GM20000 (cell line): Measurements from ENCODE around the gene HSPA4.

Experiments
- DNase-seq: peaks from one replicate; pipeline ENCODE4 v3.0.0; 2012; ENCODE audit warnings: low spot score
- TF ChIP-seq, protein P1 (sequence below): IDR thresholded peaks from 2 replicates; pipeline ENCODE4 v1.5.1; 2012; ENCODE audit warnings: mild to moderate bottlenecking, control low read depth; ENCODE audit errors: extremely low read depth, missing control alignments

Gene HSPA4

DNA sequence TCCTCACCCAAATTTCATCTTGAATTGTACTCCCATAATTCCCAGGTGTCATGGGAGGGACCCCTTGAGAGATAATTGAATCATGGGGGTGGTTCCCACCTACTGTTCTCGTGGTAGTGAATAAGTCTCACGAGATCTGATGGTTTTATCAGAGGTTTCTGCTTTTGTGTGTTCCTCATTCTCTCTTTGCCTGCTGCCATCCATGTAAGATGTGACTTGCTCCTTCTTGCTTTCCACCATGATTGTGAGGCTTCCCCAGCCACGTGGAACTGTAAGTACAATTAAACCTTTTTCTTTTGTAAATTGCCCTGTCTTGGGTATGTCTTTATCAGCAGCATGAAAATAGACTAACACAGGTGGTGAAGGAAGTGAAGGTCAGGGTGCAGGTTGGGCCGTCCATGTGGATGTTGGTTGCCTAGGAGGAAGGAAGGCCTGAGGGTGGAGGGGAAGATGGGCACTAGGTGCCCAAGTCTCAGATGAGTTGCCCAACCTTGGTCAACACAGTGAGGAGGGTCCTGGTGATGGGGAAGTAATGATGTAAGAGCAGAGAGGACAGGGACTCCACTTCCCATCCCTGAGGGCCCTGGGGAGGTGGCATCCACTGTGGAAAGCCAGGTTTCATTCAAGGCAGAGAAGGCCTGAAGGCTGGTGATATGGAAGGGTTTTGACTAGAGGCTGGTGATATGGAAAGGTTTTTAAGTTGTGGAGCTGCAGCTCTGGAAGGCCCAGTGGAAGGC is 92.6 kb downstream of the HSPA4 start:
- DNase-seq: no peak
- TF ChIP-seq, protein P1, sequence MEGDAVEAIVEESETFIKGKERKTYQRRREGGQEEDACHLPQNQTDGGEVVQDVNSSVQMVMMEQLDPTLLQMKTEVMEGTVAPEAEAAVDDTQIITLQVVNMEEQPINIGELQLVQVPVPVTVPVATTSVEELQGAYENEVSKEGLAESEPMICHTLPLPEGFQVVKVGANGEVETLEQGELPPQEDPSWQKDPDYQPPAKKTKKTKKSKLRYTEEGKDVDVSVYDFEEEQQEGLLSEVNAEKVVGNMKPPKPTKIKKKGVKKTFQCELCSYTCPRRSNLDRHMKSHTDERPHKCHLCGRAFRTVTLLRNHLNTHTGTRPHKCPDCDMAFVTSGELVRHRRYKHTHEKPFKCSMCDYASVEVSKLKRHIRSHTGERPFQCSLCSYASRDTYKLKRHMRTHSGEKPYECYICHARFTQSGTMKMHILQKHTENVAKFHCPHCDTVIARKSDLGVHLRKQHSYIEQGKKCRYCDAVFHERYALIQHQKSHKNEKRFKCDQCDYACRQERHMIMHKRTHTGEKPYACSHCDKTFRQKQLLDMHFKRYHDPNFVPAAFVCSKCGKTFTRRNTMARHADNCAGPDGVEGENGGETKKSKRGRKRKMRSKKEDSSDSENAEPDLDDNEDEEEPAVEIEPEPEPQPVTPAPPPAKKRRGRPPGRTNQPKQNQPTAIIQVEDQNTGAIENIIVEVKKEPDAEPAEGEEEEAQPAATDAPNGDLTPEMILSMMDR: no peak

DNA sequence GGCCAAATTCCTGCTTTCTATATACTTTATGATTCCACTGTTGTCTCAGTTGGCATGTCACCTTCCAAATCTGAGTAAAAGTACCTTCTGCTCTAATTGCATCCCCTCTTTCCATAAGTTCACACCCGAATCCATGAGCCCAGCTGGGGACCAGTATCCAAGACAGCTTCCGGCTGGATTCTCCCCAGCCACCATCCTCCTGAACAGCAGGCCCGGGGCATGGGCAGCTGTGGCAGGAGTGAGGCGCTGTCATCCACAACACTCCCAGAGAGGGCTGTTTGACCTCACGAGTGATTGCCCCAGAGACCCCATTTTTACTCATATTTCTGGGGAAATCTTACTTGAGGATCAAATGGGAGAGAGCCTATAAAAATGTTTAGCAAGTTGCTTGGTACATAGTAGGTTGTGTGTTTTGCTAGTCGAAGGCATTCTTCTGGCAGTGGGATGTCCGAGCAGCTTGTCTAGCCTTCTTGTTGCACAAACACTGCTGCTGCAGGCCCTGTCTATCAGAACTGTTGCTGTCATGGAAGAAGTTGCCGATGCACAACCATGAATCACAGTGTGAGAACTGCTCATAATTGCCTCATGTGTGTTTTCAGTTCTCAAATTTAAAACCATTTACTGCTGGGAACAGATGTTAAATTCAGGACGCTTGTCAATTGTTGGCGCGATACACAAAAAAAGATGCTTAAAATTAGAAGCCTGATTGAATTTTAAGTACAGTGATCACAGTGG is 93.8 kb downstream of the HSPA4 start:
- no peak for DNase-seq
- TF ChIP-seq, protein P1: no peak

DNA sequence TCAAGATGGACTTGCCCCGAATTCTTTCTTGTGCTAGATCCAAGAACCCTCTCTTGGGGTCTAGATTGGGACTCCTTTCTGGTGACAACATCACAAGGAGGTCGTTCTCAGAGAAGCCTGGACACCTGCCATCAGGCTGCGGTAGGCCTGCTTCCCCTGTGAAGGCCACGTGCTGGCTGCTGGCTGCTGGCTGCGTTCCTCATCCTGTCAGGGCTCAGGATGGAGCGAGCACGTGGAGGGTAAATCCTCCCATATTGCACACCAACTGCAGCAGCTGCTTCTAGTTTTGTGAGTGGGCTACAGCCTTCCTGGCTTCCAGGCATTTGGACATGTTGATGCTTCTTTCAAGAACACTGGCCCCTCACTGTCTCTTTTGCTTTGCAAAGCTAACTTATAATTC is 95.6 kb downstream of the HSPA4 start:
- no peak for DNase-seq
- TF ChIP-seq, protein P1: no peak

DNA sequence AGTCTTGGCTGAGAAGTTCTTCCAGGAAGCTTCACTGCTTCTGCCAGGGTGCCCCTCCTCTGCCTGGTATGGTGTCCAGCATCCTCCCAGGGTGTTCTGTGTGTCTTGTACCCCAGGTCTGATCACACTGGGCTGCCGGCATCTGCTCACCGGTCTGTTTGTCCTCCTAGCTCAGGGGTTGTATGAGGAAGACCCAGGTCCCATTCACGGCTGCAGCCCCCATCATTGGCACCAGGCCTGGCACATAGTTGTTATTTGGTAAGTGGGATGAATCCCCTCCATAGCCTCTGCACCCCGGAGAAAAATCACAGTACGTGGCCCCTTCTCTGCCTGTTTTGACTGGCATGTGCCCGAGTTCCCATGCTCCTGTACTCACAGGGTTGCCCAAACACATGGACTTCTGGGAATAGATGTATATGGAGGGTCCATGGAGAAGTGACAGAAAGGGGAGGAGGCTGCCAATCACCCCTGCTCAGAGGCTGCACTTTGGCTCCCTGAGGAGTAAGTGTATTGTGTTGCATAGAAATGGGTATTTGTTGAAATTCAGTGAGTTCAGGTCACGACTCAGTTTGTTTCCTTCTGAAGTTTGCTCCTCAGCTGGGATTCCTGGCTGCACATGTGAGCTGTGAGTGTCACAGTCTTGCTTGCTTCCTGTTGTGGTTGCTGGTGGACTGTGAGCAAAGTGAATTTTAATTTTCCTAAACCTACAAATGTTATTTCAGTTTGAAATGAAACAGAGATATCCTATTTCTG is 96.2 kb downstream of the HSPA4 start:
- no peak for DNase-seq
- TF ChIP-seq, protein P1: no peak

DNA sequence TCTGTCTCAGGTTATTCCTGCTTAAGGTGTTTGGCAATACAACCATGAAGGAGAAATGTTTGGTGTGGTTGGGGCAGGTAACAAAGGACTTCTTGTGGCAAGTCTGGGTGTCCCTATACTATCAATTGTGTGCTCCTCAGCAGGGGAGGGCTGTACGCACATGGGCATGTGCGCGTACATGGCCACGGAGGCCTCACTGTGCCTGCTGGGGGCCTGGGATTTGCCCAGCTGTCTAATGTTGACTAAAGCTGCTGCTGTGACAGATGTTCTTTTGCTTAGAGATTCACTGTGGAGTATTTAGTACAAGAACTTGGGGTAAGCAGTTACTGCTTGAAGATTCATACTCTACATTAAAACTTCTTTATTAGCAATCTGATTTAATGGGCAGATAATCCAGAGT is 97.5 kb downstream of the HSPA4 start:
- no peak for DNase-seq
- TF ChIP-seq, protein P1: no peak

DNA sequence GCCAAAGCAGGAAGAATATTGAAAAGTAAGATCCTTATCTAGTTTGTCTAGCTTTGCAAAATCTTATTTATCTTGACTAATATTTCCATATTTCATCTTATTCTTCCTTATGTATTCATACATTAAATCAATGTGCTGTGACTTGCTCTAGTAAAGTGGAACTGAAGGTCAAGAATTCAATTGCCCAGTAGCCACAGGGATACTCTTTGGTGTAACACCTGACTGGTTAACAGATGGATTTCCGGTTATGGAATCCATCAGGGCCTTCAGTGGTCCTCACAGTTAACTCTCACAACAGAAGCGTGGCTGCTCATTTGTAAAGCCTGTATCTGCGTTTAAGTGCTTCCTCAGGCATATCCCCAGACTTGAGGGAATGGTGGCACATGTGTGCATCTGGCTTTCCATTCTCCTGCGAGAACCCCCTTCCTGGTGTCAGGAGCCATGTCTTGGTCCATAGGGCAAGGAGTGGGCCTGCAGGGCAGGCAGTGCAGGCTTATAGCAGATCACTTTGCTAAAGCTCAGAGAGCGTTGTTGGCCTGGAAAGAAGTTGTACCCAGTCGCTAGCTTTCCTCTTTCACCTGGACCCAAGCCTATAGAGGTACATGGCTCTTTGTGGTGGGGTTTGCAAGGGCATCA is 99.2 kb downstream of the HSPA4 start:
- TF ChIP-seq, protein P1: no peak
- DNase-seq: no peak
